ENCODE measurements around the gene SLC16A4. TPM values are rescaled to one million over a fixed set of nuclear protein-coding genes. Genes with fewer than 3 reads are reported as not detected.

Gene SLC16A4
- total RNA-seq, 1 experiment from 2014 or later: 0.28 TPM

GRCh38 chr1:110336300-110337039 is 54.4 kb downstream of the SLC16A4 start (continued):
- TF ChIP-seq E2F4 (CRISPR knock-in tag; IDR thresholded peaks at IDR 0.05; ENCODE audit: borderline replicate concordance, low read depth): no peak

GRCh38 chr1:110335265-110335664 is 55.6 kb downstream of the SLC16A4 start:
- ChIA-PET CTCF (interaction anchor here (1.2 to 6.1 kb wide), 2 partner anchors 17 to 127 kb away, joined by 3 to 100 read pairs; partner anchors contain the start of gene KCNC4), POLR2A (interaction anchor here (0.9 kb wide), 1 partner anchor 1404 kb away, joined by 4 read pairs; the partner anchor contains the start of gene INKA2)
- DNase-seq (ENCODE audit: low spot score): no peak
- Mint-ChIP-seq H3K27ac (no peak overlapping the region), H3K4me3 (no peak overlapping the region), H3K27me3 (ENCODE audit: low read depth) (no peaks in the 10 kb centered on the region), H3K9me3 (peaks cover 9% of the 10 kb centered on the region), H3K36me3 (peaks cover 4% of the 10 kb centered on the region), H3K4me1 (peaks cover 15% of the 10 kb centered on the region)
- TF ChIP-seq GABPB1 (CRISPR knock-in tag; IDR thresholded peaks at IDR 0.05) (peak; percentile 28; the same call in 1 of the 2 replicates), SP1 (CRISPR knock-in tag; conservative IDR thresholded peaks at IDR 0.05) (no peak), MYBL2 (CRISPR knock-in tag; IDR thresholded peaks at IDR 0.05) (no peak), TP53 (CRISPR knock-in tag; IDR thresholded peaks at IDR 0.05) (no peak), SMAD3 (CRISPR knock-in tag; IDR thresholded peaks at IDR 0.05; ENCODE audit: borderline replicate concordance) (no peak)
- ATAC-seq: no peak

- H3K27me3 Mint-ChIP-seq (ENCODE audit: low read depth): no peaks in the 10 kb centered on the region
- CTCF ChIA-PET: interaction anchor here (0.6 to 1.9 kb wide), 7 partner anchors 10 to 268 kb away, joined by 3 to 13 read pairs (median 4); partner anchors contain the start of gene RBM15
- no peak for DNase-seq (ENCODE audit: low spot score)
- no peak for TF ChIP-seq PREB (CRISPR knock-in tag; IDR thresholded peaks at IDR 0.05; ENCODE audit: borderline replicate concordance)
- H3K4me3 Mint-ChIP-seq: no peak overlapping the region
- POLR2A ChIA-PET: interaction anchor here (0.7 to 1.6 kb wide), 2 partner anchors 10 to 119 kb away, joined by 3 to 4 read pairs; partner anchors contain the start of genes KCNC4 and RBM15
- no peaks in the 10 kb centered on the region for H3K36me3 Mint-ChIP-seq
- ATAC-seq: no peak
- no peak overlapping the region for H3K27ac Mint-ChIP-seq
- no peaks in the 10 kb centered on the region for H3K9me3 Mint-ChIP-seq
- H3K4me1 Mint-ChIP-seq: peaks cover 4% of the 10 kb centered on the region; the same call in 1 of the 2 replicates
Observed at GRCh38 chr1:110328700-110329099, 62.1 kb downstream of the SLC16A4 start.

GRCh38 chr1:110328274-110328673 is 62.6 kb downstream of the SLC16A4 start:
- no peak overlapping the region for H3K27ac Mint-ChIP-seq
- CTCF ChIA-PET: interaction anchor here (0.7 to 1.9 kb wide), 6 partner anchors 10 to 268 kb away, joined by 3 to 13 read pairs (median 6); partner anchors contain the start of gene RBM15
- POLR2A ChIA-PET: interaction anchor here (0.7 to 1.6 kb wide), 2 partner anchors 10 to 118 kb away, joined by 3 to 4 read pairs; partner anchors contain the start of genes KCNC4 and RBM15
- ATAC-seq (no peak), DNase-seq (ENCODE audit: low spot score) (no peak)
- peaks cover 4% of the 10 kb centered on the region; the same call in 1 of the 2 replicates for H3K4me1 Mint-ChIP-seq
- no peak overlapping the region for H3K4me3 Mint-ChIP-seq
- no peaks in the 10 kb centered on the region for H3K36me3 Mint-ChIP-seq
- no peaks in the 10 kb centered on the region for H3K9me3 Mint-ChIP-seq
- no peaks in the 10 kb centered on the region for H3K27me3 Mint-ChIP-seq (ENCODE audit: low read depth)
- no peak for TF ChIP-seq ZBTB21 (CRISPR knock-in tag; IDR thresholded peaks at IDR 0.05; ENCODE audit: borderline replicate concordance)
- TF ChIP-seq E2F4 (CRISPR knock-in tag; IDR thresholded peaks at IDR 0.05; ENCODE audit: borderline replicate concordance, low read depth): no peak
- TF ChIP-seq E2F1 (CRISPR knock-in tag; IDR thresholded peaks at IDR 0.05): no peak
- TF ChIP-seq ZNF281 (CRISPR knock-in tag; IDR thresholded peaks at IDR 0.05): no peak
- TF ChIP-seq PRDM15 (CRISPR knock-in tag; IDR thresholded peaks at IDR 0.05): no peak
- TF ChIP-seq MYBL2 (CRISPR knock-in tag; IDR thresholded peaks at IDR 0.05): no peak
- no peak for TF ChIP-seq NR3C1 (CRISPR knock-in tag; conservative IDR thresholded peaks at IDR 0.05; ENCODE audit: low read depth)
- TF ChIP-seq FOXJ3 (CRISPR knock-in tag; IDR thresholded peaks at IDR 0.05; ENCODE audit: borderline replicate concordance): no peak
- no peak for TF ChIP-seq NR1H2 (CRISPR knock-in tag; IDR thresholded peaks at IDR 0.05)
